GM10266 (cell line): ENCODE results near the gene COL9A3.

ENCODE experiments used
- DNase-seq: peaks from one replicate; pipeline ENCODE4 v3.0.0; 2012; ENCODE audit errors: extremely low spot score
- CTCF ChIP-seq: IDR thresholded peaks from 2 replicates; pipeline ENCODE4 v1.5.1; 2012; ENCODE audit warnings: mild to moderate bottlenecking, low read depth; ENCODE audit not compliant: control insufficient read depth, insufficient read depth; ENCODE audit errors: missing control alignments

COL9A3 gene

GRCh38 chr20:62814060-62814708, 2.7 kb upstream of the COL9A3 start:
- DNase-seq, result no peak
- no peak for TF ChIP-seq CTCF

GRCh38 chr20:62814709-62815065, 2.2 kb upstream of the COL9A3 start:
- DNase-seq, result no peak
- no peak for TF ChIP-seq CTCF

GRCh38 chr20:62815066-62815991, 1.5 kb upstream of the COL9A3 start:
- TF ChIP-seq CTCF, result no peak
- DNase-seq, result no peak

GRCh38 chr20:62816031-62816883, 593 bp upstream of the COL9A3 start:
- TF ChIP-seq CTCF, result no peak
- DNase-seq, result no peak

- DNase-seq, result no peak
- TF ChIP-seq CTCF, result no peak
These were observed 1.2 kb downstream of the COL9A3 start for GRCh38 chr20:62817975-62818591.

GRCh38 chr20:62818592-62819493, 2.0 kb downstream of the COL9A3 start:
- DNase-seq, result no peak
- no peak for TF ChIP-seq CTCF
